ENCODE measurements around the gene TACR1. TPM values are rescaled to one million over a fixed set of nuclear protein-coding genes. Genes with fewer than 3 reads are reported as not detected.

TACR1 gene
- total RNA-seq, 2 donors from 2014 or later = 3.9 to 6.0 TPM

GRCh38 chr2:75180476-75180875 lies 18.8 kb downstream of the TACR1 start:
- Histone ChIP-seq H3K4me3 (no peak overlapping the region), H3K9me3 (no peaks in the 10 kb centered on the region), H3K36me3 (no peaks in the 10 kb centered on the region), H3K27ac (no peak overlapping the region), H3K27me3 (replicated peaks; ENCODE audit: insufficient read depth) (no peaks in the 10 kb centered on the region), H3K4me1 (ENCODE audit: control insufficient read depth in 1 of 2, low read depth in 2 of 2) (no peaks in the 10 kb centered on the region)
- no peak for DNase-seq (ENCODE audit: low spot score)
- ATAC-seq (ENCODE audit: insufficient number of reproducible peaks, low FRiP score, low read depth) = no peak
- TF ChIP-seq CTCF (IDR thresholded peaks at IDR 0.05) = no peak

GRCh38 chr2:75177427-75177826 lies 21.9 kb downstream of the TACR1 start:
- Histone ChIP-seq H3K9me3 (no peaks in the 10 kb centered on the region), H3K4me1 (ENCODE audit: control insufficient read depth in 1 of 2, low read depth in 2 of 2) (no peaks in the 10 kb centered on the region), H3K36me3 (no peaks in the 10 kb centered on the region), H3K4me3 (no peak overlapping the region), H3K27ac (no peak overlapping the region), H3K27me3 (replicated peaks; ENCODE audit: insufficient read depth) (no peaks in the 10 kb centered on the region)
- no peak for TF ChIP-seq CTCF (IDR thresholded peaks at IDR 0.05)
- ATAC-seq (ENCODE audit: insufficient number of reproducible peaks, low FRiP score, low read depth) (no peak), DNase-seq (ENCODE audit: low spot score) (no peak)

GRCh38 chr2:75175456-75175855 lies 23.9 kb downstream of the TACR1 start:
- DNase-seq (ENCODE audit: low spot score) (no peak), ATAC-seq (ENCODE audit: insufficient number of reproducible peaks, low FRiP score, low read depth) (no peak)
- no peaks in the 10 kb centered on the region for H3K36me3 ChIP-seq
- no peaks in the 10 kb centered on the region for H3K27me3 ChIP-seq (replicated peaks; ENCODE audit: insufficient read depth)
- no peak for TF ChIP-seq CTCF (IDR thresholded peaks at IDR 0.05)
- no peak overlapping the region for H3K27ac ChIP-seq
- no peaks in the 10 kb centered on the region for H3K9me3 ChIP-seq
- no peak overlapping the region for H3K4me3 ChIP-seq
- no peaks in the 10 kb centered on the region for H3K4me1 ChIP-seq (ENCODE audit: control insufficient read depth in 1 of 2, low read depth in 2 of 2)

- no peaks in the 10 kb centered on the region for H3K36me3 ChIP-seq
- no peak for TF ChIP-seq CTCF (IDR thresholded peaks at IDR 0.05)
- no peaks in the 10 kb centered on the region for H3K9me3 ChIP-seq
- ATAC-seq (ENCODE audit: insufficient number of reproducible peaks, low FRiP score, low read depth) (no peak), DNase-seq (ENCODE audit: low spot score) (no peak)
- no peak overlapping the region for H3K27ac ChIP-seq
- no peaks in the 10 kb centered on the region for H3K27me3 ChIP-seq (replicated peaks; ENCODE audit: insufficient read depth)
- no peaks in the 10 kb centered on the region for H3K4me1 ChIP-seq (ENCODE audit: control insufficient read depth in 1 of 2, low read depth in 2 of 2)
- H3K4me3 ChIP-seq = no peak overlapping the region
These were observed 24.3 kb downstream of the TACR1 start for GRCh38 chr2:75174981-75175380.

GRCh38 chr2:75174519-75174918 lies 24.8 kb downstream of the TACR1 start:
- TF ChIP-seq CTCF (IDR thresholded peaks at IDR 0.05) = no peak

More at GRCh38 chr2:75174519-75174918, 24.8 kb downstream of the TACR1 start:
- ATAC-seq (ENCODE audit: insufficient number of reproducible peaks, low FRiP score, low read depth) = no peak
- Histone ChIP-seq H3K9me3 (no peaks in the 10 kb centered on the region), H3K4me3 (no peak overlapping the region), H3K36me3 (no peaks in the 10 kb centered on the region), H3K4me1 (ENCODE audit: control insufficient read depth in 1 of 2, low read depth in 2 of 2) (no peaks in the 10 kb centered on the region), H3K27ac (no peak overlapping the region), H3K27me3 (replicated peaks; ENCODE audit: insufficient read depth) (no peaks in the 10 kb centered on the region)
- no peak for DNase-seq (ENCODE audit: low spot score)
